Stomach (tissue), 4 donors: ENCODE measurements around the gene MDM4.

Experiments
- EP300 ChIP-seq: sonication (generic); formaldehyde crosslinking; IDR thresholded peaks from one replicate; pipeline ENCODE4 v1.6.1; 2017; ENCODE audit warnings: antibody characterized with exemption
- POLR2A ChIP-seq, 4 donors: fragments of 450-650 bp; IDR thresholded peaks; one replicate each; pipeline ENCODE4 v1.6.1; 2016; ENCODE audit warnings: antibody characterized with exemption in 4 of 4, control low read depth in 2 of 4, mild to moderate bottlenecking in 1 of 4, moderate library complexity in 1 of 4
- TF ChIP-seq, protein P1 (sequence below), 7 experiments: fragments of 450-650 bp in 4 of 7; fragments of 200-600 bp in 3 of 7; sonication (generic) in 3 of 7; IDR thresholded peaks; one replicate each; pipeline ENCODE4 v1.5.1; 2016 to 2019; ENCODE audit warnings: antibody characterized with exemption in 7 of 7, control low read depth in 2 of 7, mild to moderate bottlenecking in 1 of 7

DNA sequence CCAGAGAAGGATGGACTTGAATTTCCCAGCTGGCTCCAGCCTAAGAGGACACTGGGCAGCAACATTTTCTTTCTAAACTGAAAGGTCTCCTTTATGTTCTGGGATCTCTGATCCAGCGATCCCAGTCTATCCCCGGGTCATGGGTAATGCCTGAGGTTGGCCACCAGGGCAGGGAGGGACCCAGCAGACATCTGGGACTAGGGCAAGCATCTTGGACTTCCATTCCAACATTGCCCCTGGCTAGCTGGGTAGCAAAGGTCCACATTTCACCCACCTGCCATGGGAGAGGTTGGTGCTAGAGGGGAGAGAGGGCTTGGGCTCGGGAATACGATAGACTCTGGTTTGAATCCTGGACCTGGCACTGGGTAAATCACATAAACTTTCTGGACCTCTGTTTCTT is 84.8 kb downstream of the MDM4 start:
- TF ChIP-seq, protein P1, sequence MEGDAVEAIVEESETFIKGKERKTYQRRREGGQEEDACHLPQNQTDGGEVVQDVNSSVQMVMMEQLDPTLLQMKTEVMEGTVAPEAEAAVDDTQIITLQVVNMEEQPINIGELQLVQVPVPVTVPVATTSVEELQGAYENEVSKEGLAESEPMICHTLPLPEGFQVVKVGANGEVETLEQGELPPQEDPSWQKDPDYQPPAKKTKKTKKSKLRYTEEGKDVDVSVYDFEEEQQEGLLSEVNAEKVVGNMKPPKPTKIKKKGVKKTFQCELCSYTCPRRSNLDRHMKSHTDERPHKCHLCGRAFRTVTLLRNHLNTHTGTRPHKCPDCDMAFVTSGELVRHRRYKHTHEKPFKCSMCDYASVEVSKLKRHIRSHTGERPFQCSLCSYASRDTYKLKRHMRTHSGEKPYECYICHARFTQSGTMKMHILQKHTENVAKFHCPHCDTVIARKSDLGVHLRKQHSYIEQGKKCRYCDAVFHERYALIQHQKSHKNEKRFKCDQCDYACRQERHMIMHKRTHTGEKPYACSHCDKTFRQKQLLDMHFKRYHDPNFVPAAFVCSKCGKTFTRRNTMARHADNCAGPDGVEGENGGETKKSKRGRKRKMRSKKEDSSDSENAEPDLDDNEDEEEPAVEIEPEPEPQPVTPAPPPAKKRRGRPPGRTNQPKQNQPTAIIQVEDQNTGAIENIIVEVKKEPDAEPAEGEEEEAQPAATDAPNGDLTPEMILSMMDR (IDR thresholded peaks at IDR 0.05): no peak
- TF ChIP-seq POLR2A (IDR thresholded peaks at IDR 0.05) (no peak), EP300 (no peak)
